ENCODE measurements around the gene LDLRAD3. TPM values are rescaled to one million over a fixed set of nuclear protein-coding genes. Genes with fewer than 3 reads are reported as not detected.

The LDLRAD3 gene
- total RNA-seq, 1 donor, result 10.5 TPM

GRCh38 chr11:35998634-35999033 is 54.8 kb downstream of the LDLRAD3 start:
- Histone ChIP-seq H3K27me3 (ENCODE audit: insufficient read depth, low read length) (no peaks in the 10 kb centered on the region), H3K36me3 (ENCODE audit: insufficient read depth, low read length) (no peaks in the 10 kb centered on the region), H3K4me2 (ENCODE audit: insufficient read depth, low read length) (no peak overlapping the region), H3K4me1 (ENCODE audit: insufficient read depth, low read length) (peaks cover 3% of the 10 kb centered on the region), H3K4me3 (ENCODE audit: insufficient read depth, low read length) (no peak overlapping the region), H2AFZ (ENCODE audit: low read length) (no peak overlapping the region), H3K79me2 (ENCODE audit: insufficient read depth, low read length) (peaks cover 8% of the 10 kb centered on the region), H4K20me1 (ENCODE audit: insufficient read depth, low read length) (no peaks in the 10 kb centered on the region), H3K27ac (ENCODE audit: low read depth, low read length) (no peak overlapping the region), H3K9me3 (ENCODE audit: low read depth, low read length) (no peaks in the 10 kb centered on the region)
- no peak for TF ChIP-seq CTCF (IDR thresholded peaks at IDR 0.05; ENCODE audit: extremely low read depth, low read depth, low read length)
- DNase-seq (ENCODE audit: insufficient read length, low spot score, missing footprints), result peak; percentile 23

DNA sequence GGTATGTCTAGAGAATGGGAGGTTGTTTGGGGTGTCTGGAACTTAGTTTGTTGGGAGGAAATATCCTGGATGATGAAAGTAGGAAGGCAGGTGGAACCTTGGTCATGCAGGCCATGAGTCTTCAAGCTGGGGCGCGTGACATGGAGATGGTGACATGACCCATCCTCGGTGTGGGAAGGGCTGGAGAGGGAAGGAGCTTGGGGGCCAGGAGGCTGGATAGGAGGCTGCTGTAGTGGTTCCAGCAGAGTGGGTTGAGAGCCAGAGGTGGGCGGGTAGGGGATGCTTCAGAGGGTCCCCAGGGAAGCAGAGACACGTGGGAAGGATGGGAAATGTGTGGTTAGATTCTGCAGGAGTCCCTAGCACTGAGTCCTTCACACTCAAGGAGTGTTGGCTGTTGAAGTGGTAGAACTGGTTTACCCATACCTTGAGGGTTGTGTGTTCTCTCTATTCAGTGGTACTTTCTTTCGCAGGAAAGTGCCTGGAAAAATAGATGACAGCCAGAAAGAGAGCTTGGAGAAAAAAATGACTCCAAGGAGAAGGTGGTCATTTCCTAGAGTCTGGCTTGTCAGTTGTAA is 56.8 kb downstream of the LDLRAD3 start:
- Histone ChIP-seq H3K36me3 (ENCODE audit: insufficient read depth, low read length) (no peaks in the 10 kb centered on the region), H3K27ac (ENCODE audit: low read depth, low read length) (no peak overlapping the region), H3K4me2 (ENCODE audit: insufficient read depth, low read length) (no peak overlapping the region), H3K79me2 (ENCODE audit: insufficient read depth, low read length) (peaks cover 8% of the 10 kb centered on the region), H3K9me3 (ENCODE audit: low read depth, low read length) (no peaks in the 10 kb centered on the region), H3K27me3 (ENCODE audit: insufficient read depth, low read length) (no peaks in the 10 kb centered on the region), H3K4me1 (ENCODE audit: insufficient read depth, low read length) (no peaks in the 10 kb centered on the region), H2AFZ (ENCODE audit: low read length) (no peak overlapping the region), H3K4me3 (ENCODE audit: insufficient read depth, low read length) (no peak overlapping the region), H4K20me1 (ENCODE audit: insufficient read depth, low read length) (no peaks in the 10 kb centered on the region)
- peak; percentile 30 for DNase-seq (ENCODE audit: insufficient read length, low spot score, missing footprints)
- TF ChIP-seq CTCF (IDR thresholded peaks at IDR 0.05; ENCODE audit: extremely low read depth, low read depth, low read length), result no peak

GRCh38 chr11:36002196-36002595 is 58.3 kb downstream of the LDLRAD3 start:
- TF ChIP-seq CTCF (IDR thresholded peaks at IDR 0.05; ENCODE audit: extremely low read depth, low read depth, low read length), result no peak
- Histone ChIP-seq H3K27me3 (ENCODE audit: insufficient read depth, low read length) (no peaks in the 10 kb centered on the region), H3K4me2 (ENCODE audit: insufficient read depth, low read length) (no peak overlapping the region), H3K4me1 (ENCODE audit: insufficient read depth, low read length) (no peaks in the 10 kb centered on the region), H3K9me3 (ENCODE audit: low read depth, low read length) (no peaks in the 10 kb centered on the region), H3K36me3 (ENCODE audit: insufficient read depth, low read length) (no peaks in the 10 kb centered on the region), H3K79me2 (ENCODE audit: insufficient read depth, low read length) (peaks cover 13% of the 10 kb centered on the region), H2AFZ (ENCODE audit: low read length) (no peak overlapping the region), H3K4me3 (ENCODE audit: insufficient read depth, low read length) (no peak overlapping the region), H3K27ac (ENCODE audit: low read depth, low read length) (no peak overlapping the region), H4K20me1 (ENCODE audit: insufficient read depth, low read length) (no peaks in the 10 kb centered on the region)
- DNase-seq (ENCODE audit: insufficient read length, low spot score, missing footprints), result no peak

GRCh38 chr11:36002796-36003195 is 58.9 kb downstream of the LDLRAD3 start:
- no peaks in the 10 kb centered on the region for H3K36me3 ChIP-seq (ENCODE audit: insufficient read depth, low read length)
- H3K4me3 ChIP-seq (ENCODE audit: insufficient read depth, low read length), result no peak overlapping the region
- no peak overlapping the region for H3K4me2 ChIP-seq (ENCODE audit: insufficient read depth, low read length)
- TF ChIP-seq CTCF (IDR thresholded peaks at IDR 0.05; ENCODE audit: extremely low read depth, low read depth, low read length), result no peak
- peaks cover 17% of the 10 kb centered on the region for H3K79me2 ChIP-seq (ENCODE audit: insufficient read depth, low read length)
- H3K9me3 ChIP-seq (ENCODE audit: low read depth, low read length), result no peaks in the 10 kb centered on the region
- no peak overlapping the region for H3K27ac ChIP-seq (ENCODE audit: low read depth, low read length)
- H4K20me1 ChIP-seq (ENCODE audit: insufficient read depth, low read length), result no peaks in the 10 kb centered on the region
- no peak for DNase-seq (ENCODE audit: insufficient read length, low spot score, missing footprints)
- H3K27me3 ChIP-seq (ENCODE audit: insufficient read depth, low read length), result no peaks in the 10 kb centered on the region
- H2AFZ ChIP-seq (ENCODE audit: low read length), result no peak overlapping the region
- H3K4me1 ChIP-seq (ENCODE audit: insufficient read depth, low read length), result peaks cover under 1% of the 10 kb centered on the region

Measured in osteoblast (primary cell).